GM18858 (cell line): ENCODE measurements around the gene NRP2.

Experiments
- ATAC-seq: cut with Tn5 transposase; IDR thresholded peaks from one replicate; pipeline ENCODE4 v1.9.1; 2021; ENCODE audit not compliant: unreplicated experiment

The NRP2 gene

GRCh38 chr2:205770577-205770976 lies 88.3 kb downstream of the NRP2 start:
- ATAC-seq: no peak

GRCh38 chr2:205771031-205771430 lies 88.7 kb downstream of the NRP2 start:
- ATAC-seq: no peak

GRCh38 chr2:205771666-205772065 lies 89.4 kb downstream of the NRP2 start:
- no peak for ATAC-seq

GRCh38 chr2:205772983-205773382 lies 90.7 kb downstream of the NRP2 start:
- ATAC-seq: no peak

- no peak for ATAC-seq
Observed at GRCh38 chr2:205773989-205774388, 91.7 kb downstream of the NRP2 start.

GRCh38 chr2:205775097-205775877 lies 93.0 kb downstream of the NRP2 start:
- ATAC-seq: no peak

GRCh38 chr2:205776139-205776538 lies 93.8 kb downstream of the NRP2 start:
- ATAC-seq: peak; percentile 46

- no peak for ATAC-seq
Observed at GRCh38 chr2:205776720-205777119, 94.4 kb downstream of the NRP2 start.

GRCh38 chr2:205778356-205778755 lies 96.1 kb downstream of the NRP2 start:
- no peak for ATAC-seq

- no peak for ATAC-seq
Observed at GRCh38 chr2:205780645-205781044, 98.3 kb downstream of the NRP2 start.

GRCh38 chr2:205781244-205781931 lies 99.1 kb downstream of the NRP2 start:
- ATAC-seq: no peak

- ATAC-seq: no peak
Observed at GRCh38 chr2:205782941-205783340, 100.6 kb downstream of the NRP2 start.

- ATAC-seq: no peak
Observed at GRCh38 chr2:205783872-205784499, 101.7 kb downstream of the NRP2 start.

GRCh38 chr2:205785507-205786260 lies 103.4 kb downstream of the NRP2 start:
- no peak for ATAC-seq

GRCh38 chr2:205786976-205787375 lies 104.7 kb downstream of the NRP2 start:
- ATAC-seq: no peak

- ATAC-seq: no peak
Observed at GRCh38 chr2:205787761-205788160, 105.5 kb downstream of the NRP2 start.

- no peak for ATAC-seq
Observed at GRCh38 chr2:205789906-205790305, 107.6 kb downstream of the NRP2 start.

GRCh38 chr2:205792908-205793307 lies 110.6 kb downstream of the NRP2 start:
- no peak for ATAC-seq

- ATAC-seq: no peak
Observed at GRCh38 chr2:205796805-205797313, 114.6 kb downstream of the NRP2 start.

- no peak for ATAC-seq
Observed at GRCh38 chr2:205797866-205798265, 115.6 kb downstream of the NRP2 start.

- no peak for ATAC-seq
Observed at GRCh38 chr2:205800224-205800623, 117.9 kb downstream of the NRP2 start.
